ENCODE results near the gene WNT6.

The WNT6 gene

GRCh38 chr2:218920504-218920903, 60.9 kb downstream of the WNT6 start:
- FAIRE-seq: no peak

More at GRCh38 chr2:218920504-218920903, 60.9 kb downstream of the WNT6 start:
- no peak for DNase-seq (ENCODE audit: insufficient read length, low spot score)
